Panc1 (cell line): ENCODE data around the gene FAM149B1. TPM values are rescaled to one million over a fixed set of nuclear protein-coding genes. Genes with fewer than 3 reads are reported as not detected.

Experiments
- ATAC-seq: fragments of 200-7000 bp; cut with Tn5 transposase; 2 replicates; pipeline ENCODE4 v1.9.1; 2020; ENCODE audit warnings: mild to moderate bottlenecking, moderate library complexity
- BruUV-seq: library from RNA; stranded (reverse); fragments of 400-500 nt; replicated peaks from 2 replicates; lab custom pipeline; 2021; lab: Mats Ljungman, UMichigan
- CTCF ChIA-PET: fragments of 300-600 bp; sonication (Branson Sonifier 250); formaldehyde crosslinking; loops from one replicate; lab custom pipeline; 2022; ENCODE audit warnings: antibody characterized with exemption; lab: Charles Lee
- POLR2A ChIA-PET: fragments of 300-600 bp; sonication (Branson Sonifier 250); formaldehyde crosslinking; loops from one replicate; lab custom pipeline; 2022; ENCODE audit warnings: antibody characterized with exemption; lab: Charles Lee
- DNase-seq: peaks from one replicate; pipeline ENCODE4 v3.0.0-alpha.2; 2010; ENCODE audit warnings: low read depth, low spot score
- H3K27ac ChIP-seq: 2 replicates; pipeline ENCODE4 v1.5.1; 2011; ENCODE audit warnings: mild to moderate bottlenecking, low read length, inconsistent platforms
- H3K27me3 ChIP-seq: fragments of 200-500 bp; sonication (Bioruptor generic); 2 replicates; pipeline ENCODE4 v1.6.0; 2014; ENCODE audit warnings: low read length, inconsistent platforms; ENCODE audit not compliant: control insufficient read depth, insufficient read depth
- H3K36me3 ChIP-seq: fragments of 200-500 bp; sonication (Bioruptor generic); 2 replicates; pipeline ENCODE4 v1.5.1; 2014; ENCODE audit warnings: inconsistent platforms, mild to moderate bottlenecking, low read length, moderate library complexity; ENCODE audit not compliant: control insufficient read depth, insufficient read depth
- H3K4me1 ChIP-seq: 2 replicates; pipeline ENCODE4 v1.5.1; 2011; ENCODE audit warnings: inconsistent platforms, mild to moderate bottlenecking, low read length, moderate library complexity; ENCODE audit not compliant: control insufficient read depth, insufficient read depth
- H3K4me3 ChIP-seq, 2 experiments: 2 replicates each; pipeline ENCODE4 v1.5.1; 2011 to 2012; ENCODE audit warnings: low read depth in 2 of 2, low read length in 2 of 2, mild to moderate bottlenecking in 2 of 2, inconsistent platforms in 1 of 2, moderate library complexity in 1 of 2
- H3K9me3 ChIP-seq: fragments of 200-500 bp; sonication (Bioruptor generic); 2 replicates; pipeline ENCODE4 v1.5.1; 2014; ENCODE audit warnings: low read depth, mild to moderate bottlenecking, inconsistent platforms, low read length, moderate library complexity; ENCODE audit not compliant: control insufficient read depth, insufficient read depth
- CTCF ChIP-seq: fragments of 450-650 bp; IDR thresholded peaks from 2 replicates; pipeline ENCODE4 v1.5.1; 2017; ENCODE audit warnings: mild to moderate bottlenecking
- POLR2AphosphoS5 ChIP-seq: IDR thresholded peaks from 2 replicates; pipeline ENCODE4 v1.6.1; 2012; ENCODE audit warnings: mild to moderate bottlenecking, low read depth, low read length, moderate library complexity
- SIN3A ChIP-seq: IDR thresholded peaks from 2 replicates; pipeline ENCODE4 v1.6.1; 2012; ENCODE audit warnings: low read depth, mild to moderate bottlenecking, low read length, moderate library complexity, borderline replicate concordance; ENCODE audit not compliant: insufficient read depth
- TCF7L2 ChIP-seq: IDR thresholded peaks from 2 replicates; pipeline ENCODE4 v1.6.1; 2011; ENCODE audit warnings: mild to moderate bottlenecking, low read depth, low read length, inconsistent platforms
- in situ Hi-C: cut with HindIII; loops from 2 replicates; pipeline ENCODE4 v1.10.0; 2016; ENCODE audit warnings: low sequenced_read_pairs, low pct_unique_long_range_greater_than_20kb
- intact Hi-C: fragments of 100-400 bp; cut with micrococcal nuclease; formaldehyde crosslinking; loops from one replicate; pipeline ENCODE4 v1.10.0; 2022; ENCODE audit not compliant: unreplicated experiment
- total RNA-seq: library from RNA; stranded (reverse); gene quantifications from one replicate; pipeline ENCODE4 v1.2.1, GENCODE V29; 2021; ENCODE audit not compliant: unreplicated experiment
- TF ChIP-seq, protein P1 (sequence below), 2 experiments: IDR thresholded peaks; 2 replicates each; pipeline ENCODE4 v1.6.1; 2011 to 2012; ENCODE audit warnings: low read depth in 2 of 2, control low read depth in 1 of 2, low read length in 1 of 2, mild to moderate bottlenecking in 1 of 2, moderate library complexity in 1 of 2; ENCODE audit not compliant: insufficient read depth in 1 of 2

Gene FAM149B1
- total RNA-seq, 1 experiment from 2014 or later = 20.8 TPM

GRCh38 chr10:73152009-73152408 lies 15.9 kb upstream of the FAM149B1 start:
- POLR2A ChIA-PET = interaction anchor here (0.7 kb wide), 1 partner anchor 795 kb away, joined by 3 read pairs; no protein-coding TSS in a partner anchor
- Histone ChIP-seq H3K4me3 (no peak overlapping the region), H3K27me3 (no peaks in the 10 kb centered on the region), H3K27ac (no peak overlapping the region), H3K4me1 (no peaks in the 10 kb centered on the region), H3K36me3 (peaks cover 41% of the 10 kb centered on the region), H3K9me3 (no peaks in the 10 kb centered on the region)
- ATAC-seq (no peak), DNase-seq (no peak)
- CTCF ChIA-PET = interaction anchor here (0.7 kb wide), 1 partner anchor 13 kb away, joined by 3 read pairs; no protein-coding TSS in a partner anchor
- in situ Hi-C loops = no loop called here
- TSS peak; percentile 13 for BruUV-seq
- intact Hi-C loops = no loop called here
- TF ChIP-seq, protein P1, sequence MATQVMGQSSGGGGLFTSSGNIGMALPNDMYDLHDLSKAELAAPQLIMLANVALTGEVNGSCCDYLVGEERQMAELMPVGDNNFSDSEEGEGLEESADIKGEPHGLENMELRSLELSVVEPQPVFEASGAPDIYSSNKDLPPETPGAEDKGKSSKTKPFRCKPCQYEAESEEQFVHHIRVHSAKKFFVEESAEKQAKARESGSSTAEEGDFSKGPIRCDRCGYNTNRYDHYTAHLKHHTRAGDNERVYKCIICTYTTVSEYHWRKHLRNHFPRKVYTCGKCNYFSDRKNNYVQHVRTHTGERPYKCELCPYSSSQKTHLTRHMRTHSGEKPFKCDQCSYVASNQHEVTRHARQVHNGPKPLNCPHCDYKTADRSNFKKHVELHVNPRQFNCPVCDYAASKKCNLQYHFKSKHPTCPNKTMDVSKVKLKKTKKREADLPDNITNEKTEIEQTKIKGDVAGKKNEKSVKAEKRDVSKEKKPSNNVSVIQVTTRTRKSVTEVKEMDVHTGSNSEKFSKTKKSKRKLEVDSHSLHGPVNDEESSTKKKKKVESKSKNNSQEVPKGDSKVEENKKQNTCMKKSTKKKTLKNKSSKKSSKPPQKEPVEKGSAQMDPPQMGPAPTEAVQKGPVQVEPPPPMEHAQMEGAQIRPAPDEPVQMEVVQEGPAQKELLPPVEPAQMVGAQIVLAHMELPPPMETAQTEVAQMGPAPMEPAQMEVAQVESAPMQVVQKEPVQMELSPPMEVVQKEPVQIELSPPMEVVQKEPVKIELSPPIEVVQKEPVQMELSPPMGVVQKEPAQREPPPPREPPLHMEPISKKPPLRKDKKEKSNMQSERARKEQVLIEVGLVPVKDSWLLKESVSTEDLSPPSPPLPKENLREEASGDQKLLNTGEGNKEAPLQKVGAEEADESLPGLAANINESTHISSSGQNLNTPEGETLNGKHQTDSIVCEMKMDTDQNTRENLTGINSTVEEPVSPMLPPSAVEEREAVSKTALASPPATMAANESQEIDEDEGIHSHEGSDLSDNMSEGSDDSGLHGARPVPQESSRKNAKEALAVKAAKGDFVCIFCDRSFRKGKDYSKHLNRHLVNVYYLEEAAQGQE (IDR thresholded peaks at IDR 0.05; ENCODE audit: insufficient read depth in 1 of 2, low read depth in 2 of 2, low read length in 1 of 2) = no peak
- TF ChIP-seq SIN3A = no peak
- TF ChIP-seq POLR2AphosphoS5 = no peak
- no peak for TF ChIP-seq TCF7L2
- TF ChIP-seq CTCF = no peak

GRCh38 chr10:73156054-73156453 lies 11.9 kb upstream of the FAM149B1 start:
- TSS peak; percentile 23 for BruUV-seq
- CTCF ChIA-PET = no interaction called here
- H3K4me1 ChIP-seq = no peaks in the 10 kb centered on the region
- H3K9me3 ChIP-seq = no peaks in the 10 kb centered on the region
- H3K4me3 ChIP-seq = no peak overlapping the region
- intact Hi-C loops = no loop called here
- TF ChIP-seq SIN3A = no peak
- TF ChIP-seq TCF7L2 = no peak
- no peak for TF ChIP-seq CTCF
- TF ChIP-seq, protein P1 (IDR thresholded peaks at IDR 0.05; ENCODE audit: insufficient read depth in 1 of 2, low read depth in 2 of 2, low read length in 1 of 2) = no peak
- no peak for TF ChIP-seq POLR2AphosphoS5
- POLR2A ChIA-PET = no interaction called here
- DNase-seq (no peak), ATAC-seq (no peak)
- H3K27me3 ChIP-seq = no peaks in the 10 kb centered on the region
- H3K27ac ChIP-seq = no peak overlapping the region
- in situ Hi-C loops = no loop called here
- H3K36me3 ChIP-seq = peaks cover 30% of the 10 kb centered on the region
